Measurements from ENCODE around the gene RHO.

GRCh38 chr3:129560911-129561594, 32.6 kb downstream of the RHO start:
- no peak for TF ChIP-seq CTCF (conservative IDR thresholded peaks at IDR 0.05 in 1 of 2, IDR thresholded peaks at IDR 0.05 in 1 of 2; ENCODE audit: low read depth in 1 of 2, low read length in 2 of 2)
- no peak for TF ChIP-seq EZH2 (IDR thresholded peaks at IDR 0.05; ENCODE audit: low read length, missing control alignments)
